ENCODE measurements around the gene GLOD5.

GLOD5 gene

DNA sequence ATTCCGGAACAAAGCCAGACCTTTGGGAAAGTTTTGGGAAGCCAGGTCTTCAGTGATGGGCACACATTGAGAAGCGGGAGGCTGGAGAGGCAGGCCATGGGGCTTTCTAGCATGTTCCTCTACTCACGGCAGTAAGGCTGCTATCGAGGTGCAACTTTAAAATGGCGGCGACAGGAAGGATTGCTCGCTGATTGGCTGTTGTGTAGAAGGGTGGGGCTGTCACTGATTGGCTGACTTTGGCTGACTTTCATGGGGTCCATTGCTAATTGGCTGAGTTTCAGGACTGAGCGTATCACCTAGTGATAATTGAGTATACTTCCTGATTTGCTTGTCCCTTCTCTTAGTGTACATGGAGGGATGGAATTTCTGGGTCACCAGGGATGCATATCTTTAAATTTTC lies 19.7 kb upstream of the GLOD5 start:
- Mint-ChIP-seq H3K4me1 (peaks cover 10% of the 10 kb centered on the region), H3K4me3 (no peak overlapping the region), H3K27ac (no peak overlapping the region), H3K27me3 (no peaks in the 10 kb centered on the region), H3K36me3 (no peaks in the 10 kb centered on the region), H3K9me3 (no peaks in the 10 kb centered on the region)

DNA sequence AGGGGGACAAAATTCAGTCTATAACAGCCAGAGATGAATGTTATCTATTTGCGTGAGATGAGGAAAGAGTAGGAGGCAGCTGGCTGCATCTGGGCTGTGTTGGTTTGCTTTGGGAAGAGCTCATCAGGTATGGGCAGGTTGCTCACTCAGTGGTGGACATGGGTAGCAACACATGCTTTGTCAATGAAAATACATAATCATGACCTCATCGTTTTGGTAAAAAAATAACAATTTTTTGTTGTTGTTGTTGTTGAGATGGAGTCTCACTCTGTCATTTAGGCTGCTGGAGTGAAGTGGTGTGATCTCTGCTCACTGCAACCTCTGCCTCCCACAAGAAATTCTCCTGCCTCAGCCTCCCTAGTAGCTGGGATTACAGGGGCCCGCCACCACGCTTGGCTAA lies 16.3 kb upstream of the GLOD5 start:
- Mint-ChIP-seq H3K4me1 (no peaks in the 10 kb centered on the region), H3K9me3 (no peaks in the 10 kb centered on the region), H3K4me3 (no peak overlapping the region), H3K36me3 (no peaks in the 10 kb centered on the region), H3K27ac (no peak overlapping the region), H3K27me3 (no peaks in the 10 kb centered on the region)

DNA sequence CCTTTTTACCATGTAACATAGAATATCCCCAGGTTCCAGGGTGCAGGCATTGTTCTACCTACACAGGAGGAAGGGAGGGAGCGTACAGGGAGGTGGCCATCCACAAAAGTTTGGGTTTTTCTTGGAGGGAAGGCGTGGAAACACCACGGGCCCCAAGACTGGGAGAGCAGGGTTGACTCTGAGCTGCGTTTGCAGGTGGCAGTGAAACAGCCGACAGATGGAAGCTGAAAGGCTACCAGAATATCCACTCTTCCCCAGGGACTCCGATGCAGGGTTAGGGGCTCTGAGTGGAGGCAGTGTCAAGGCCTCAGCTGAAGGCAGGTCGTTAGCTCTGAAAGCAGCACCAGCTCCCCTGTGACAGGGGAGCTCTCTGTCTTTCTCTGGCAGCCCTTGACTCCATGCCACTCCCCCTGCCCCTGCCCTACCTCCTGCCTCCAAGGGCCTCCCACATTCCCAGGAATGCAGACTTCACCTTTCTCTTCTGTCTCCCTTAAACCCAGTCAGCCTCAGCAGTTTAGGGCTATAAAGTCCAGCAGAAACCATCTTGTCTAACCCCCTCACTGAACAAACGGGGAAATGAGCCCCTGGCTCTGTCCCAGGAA lies 14.0 kb upstream of the GLOD5 start:
- Mint-ChIP-seq H3K4me3 (no peak overlapping the region), H3K36me3 (no peaks in the 10 kb centered on the region), H3K9me3 (no peaks in the 10 kb centered on the region), H3K27ac (no peak overlapping the region), H3K4me1 (peaks cover 6% of the 10 kb centered on the region), H3K27me3 (no peaks in the 10 kb centered on the region)

DNA sequence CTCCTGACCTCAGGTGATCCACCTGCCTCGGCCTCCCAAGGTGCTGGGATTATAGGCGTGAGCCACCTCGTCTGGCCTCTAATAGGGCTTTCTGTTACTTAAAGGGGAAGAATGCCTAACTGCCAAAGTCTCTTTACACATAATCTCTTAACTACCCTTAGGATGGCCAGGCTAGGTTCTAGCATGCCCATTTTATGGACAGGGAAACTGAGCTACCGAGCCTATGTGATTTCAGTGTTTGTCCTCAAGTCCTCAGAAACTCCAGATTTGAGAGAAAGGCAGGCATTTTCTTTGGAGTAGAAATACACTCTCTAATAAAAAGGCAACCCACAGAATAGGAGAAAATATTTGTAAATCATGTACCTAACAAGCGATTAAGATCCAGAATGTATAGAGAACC lies 12.4 kb upstream of the GLOD5 start:
- Mint-ChIP-seq H3K9me3 (no peaks in the 10 kb centered on the region), H3K4me3 (no peak overlapping the region), H3K4me1 (peaks cover 6% of the 10 kb centered on the region), H3K27me3 (no peaks in the 10 kb centered on the region), H3K27ac (no peak overlapping the region), H3K36me3 (no peaks in the 10 kb centered on the region)

DNA sequence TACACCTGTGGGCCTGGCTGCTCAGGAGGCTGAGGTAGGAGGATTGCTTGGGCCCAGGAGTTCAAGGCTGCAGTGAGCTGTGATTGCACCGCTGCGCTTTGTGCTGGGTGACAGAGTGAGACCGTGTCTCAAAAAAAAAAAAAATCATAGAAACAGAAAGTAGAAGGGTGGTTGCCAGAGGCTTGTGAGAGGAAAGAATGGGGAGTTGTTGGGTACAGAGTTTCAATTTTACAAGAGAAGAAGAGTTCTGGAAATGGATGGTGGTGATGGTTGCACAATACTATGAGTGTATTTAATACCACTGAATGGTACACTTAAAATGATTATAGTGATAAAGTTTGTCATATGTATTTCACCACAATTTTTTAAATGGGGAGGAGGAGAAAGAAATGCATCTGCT lies 10.2 kb upstream of the GLOD5 start:
- Mint-ChIP-seq H3K27me3 (no peaks in the 10 kb centered on the region), H3K4me3 (no peak overlapping the region), H3K36me3 (no peaks in the 10 kb centered on the region), H3K4me1 (peaks cover 6% of the 10 kb centered on the region), H3K27ac (no peak overlapping the region), H3K9me3 (no peaks in the 10 kb centered on the region)

DNA sequence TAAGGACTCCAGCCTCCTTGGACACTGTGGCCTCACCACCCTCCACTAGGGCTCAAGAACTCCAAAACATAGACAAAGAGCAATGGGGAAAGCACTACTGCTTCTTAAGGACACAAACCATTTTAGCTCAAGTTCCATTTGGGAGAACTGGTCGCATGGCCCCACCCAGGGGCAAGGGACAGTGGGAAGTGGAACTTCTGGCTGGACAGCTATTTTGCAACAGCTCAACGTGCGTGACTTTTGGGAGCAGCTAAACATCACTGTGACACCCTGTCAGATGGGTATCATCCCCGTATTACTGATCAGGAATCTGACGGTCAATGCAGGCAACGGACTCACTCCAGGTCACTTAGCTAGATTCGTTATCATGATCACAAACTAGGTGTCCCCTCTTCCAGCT lies 9.0 kb upstream of the GLOD5 start:
- Mint-ChIP-seq H3K27ac (no peak overlapping the region), H3K4me3 (no peak overlapping the region), H3K27me3 (no peaks in the 10 kb centered on the region), H3K9me3 (no peaks in the 10 kb centered on the region), H3K4me1 (peaks cover 6% of the 10 kb centered on the region), H3K36me3 (no peaks in the 10 kb centered on the region)

DNA sequence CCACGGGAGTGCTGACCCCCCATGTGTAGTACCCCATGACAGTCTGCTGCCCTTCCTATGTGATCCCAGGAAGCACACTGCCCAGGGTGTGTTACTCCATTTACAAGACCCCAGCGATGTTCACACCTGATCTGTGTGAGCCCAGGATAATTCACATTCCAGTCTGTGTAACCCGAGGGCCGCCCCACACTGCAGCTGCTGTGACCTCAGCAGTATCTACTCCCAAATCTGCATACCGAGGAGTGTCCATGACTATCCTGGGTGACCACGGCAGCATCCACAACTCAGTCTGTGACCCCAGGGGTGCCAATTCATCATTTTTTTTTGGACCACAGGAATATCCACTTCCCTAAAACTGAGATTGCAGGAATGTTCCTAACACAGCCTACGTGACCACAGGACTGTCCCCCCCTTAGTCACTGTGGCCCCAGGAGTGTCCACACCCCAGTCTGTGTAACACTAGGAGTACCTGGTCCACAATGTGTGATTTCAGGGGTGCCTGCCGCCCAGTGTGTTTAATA lies 7.8 kb upstream of the GLOD5 start:
- Mint-ChIP-seq H3K4me3 (no peak overlapping the region), H3K27me3 (no peaks in the 10 kb centered on the region), H3K36me3 (no peaks in the 10 kb centered on the region), H3K4me1 (peaks cover 6% of the 10 kb centered on the region), H3K9me3 (no peaks in the 10 kb centered on the region), H3K27ac (no peak overlapping the region)

DNA sequence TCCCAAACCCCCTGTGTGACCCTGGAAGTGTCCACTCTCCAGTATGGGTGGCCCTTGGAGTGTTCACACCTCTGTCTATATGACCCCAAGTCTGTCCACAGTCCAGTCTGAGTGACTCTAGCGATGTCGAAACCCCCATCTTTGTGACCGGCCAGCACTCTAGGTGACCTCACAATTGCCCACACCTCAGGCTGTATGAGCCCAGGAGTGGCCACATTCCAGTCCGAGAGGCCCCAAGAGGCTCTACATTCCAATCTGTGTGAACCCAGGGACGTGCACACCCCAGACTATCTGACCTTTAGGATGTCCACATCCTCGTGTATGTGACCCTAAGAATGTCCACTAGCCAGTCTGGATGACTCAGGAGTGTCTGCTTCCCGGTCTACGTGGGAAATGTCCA lies 7.3 kb upstream of the GLOD5 start:
- H3K27me3 Mint-ChIP-seq: no peaks in the 10 kb centered on the region
- H3K36me3 Mint-ChIP-seq: no peaks in the 10 kb centered on the region
- no peak overlapping the region for H3K4me3 Mint-ChIP-seq
- peaks cover 6% of the 10 kb centered on the region for H3K4me1 Mint-ChIP-seq
- no peaks in the 10 kb centered on the region for H3K9me3 Mint-ChIP-seq
- H3K27ac Mint-ChIP-seq: no peak overlapping the region

DNA sequence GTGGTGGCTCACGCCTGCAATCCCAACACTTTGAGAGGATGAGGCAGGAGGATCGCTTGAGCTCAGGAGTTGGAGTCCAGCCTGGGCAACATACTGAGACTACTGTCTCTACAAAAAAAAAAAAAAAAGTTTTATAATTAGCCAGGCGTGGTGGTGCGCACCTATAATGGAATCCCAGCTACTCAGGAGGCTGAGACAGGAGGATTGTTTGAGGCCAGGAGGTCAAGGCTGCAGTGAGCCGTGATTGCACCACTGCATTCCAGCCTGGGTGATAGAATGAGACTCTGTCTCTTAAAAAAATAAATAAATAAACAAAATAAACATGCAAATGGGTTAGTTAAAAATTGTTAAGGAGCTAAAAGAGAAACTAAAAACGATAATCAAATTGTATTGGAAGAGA lies 7.7 kb downstream of the GLOD5 start:
- H3K36me3 Mint-ChIP-seq: no peaks in the 10 kb centered on the region
- no peak overlapping the region for H3K27ac Mint-ChIP-seq
- H3K4me1 Mint-ChIP-seq: no peaks in the 10 kb centered on the region
- H3K27me3 Mint-ChIP-seq: no peaks in the 10 kb centered on the region
- no peak overlapping the region for H3K4me3 Mint-ChIP-seq
- no peaks in the 10 kb centered on the region for H3K9me3 Mint-ChIP-seq

DNA sequence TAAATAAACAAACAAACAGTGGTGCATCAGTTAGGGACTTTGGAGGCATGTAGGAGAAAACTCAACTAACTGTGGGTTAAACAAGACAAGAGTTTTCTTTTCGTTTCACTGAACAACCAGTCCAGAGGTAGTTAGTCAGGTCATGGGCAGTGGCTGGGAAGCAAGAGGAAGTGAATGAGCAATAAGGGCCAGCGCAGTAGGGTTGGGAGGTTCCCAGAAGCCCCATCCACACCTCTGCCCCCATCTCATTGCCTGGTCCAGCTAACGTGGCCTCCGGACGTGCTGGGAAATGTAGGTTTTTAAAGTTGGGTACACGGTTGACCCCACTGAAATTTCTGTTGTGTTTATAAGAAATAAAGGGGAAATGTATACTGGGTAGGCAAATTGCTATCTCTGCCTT lies 8.7 kb downstream of the GLOD5 start:
- Mint-ChIP-seq H3K36me3 (no peaks in the 10 kb centered on the region), H3K27ac (no peak overlapping the region), H3K4me3 (no peak overlapping the region), H3K27me3 (no peaks in the 10 kb centered on the region), H3K9me3 (no peaks in the 10 kb centered on the region), H3K4me1 (no peaks in the 10 kb centered on the region)

DNA sequence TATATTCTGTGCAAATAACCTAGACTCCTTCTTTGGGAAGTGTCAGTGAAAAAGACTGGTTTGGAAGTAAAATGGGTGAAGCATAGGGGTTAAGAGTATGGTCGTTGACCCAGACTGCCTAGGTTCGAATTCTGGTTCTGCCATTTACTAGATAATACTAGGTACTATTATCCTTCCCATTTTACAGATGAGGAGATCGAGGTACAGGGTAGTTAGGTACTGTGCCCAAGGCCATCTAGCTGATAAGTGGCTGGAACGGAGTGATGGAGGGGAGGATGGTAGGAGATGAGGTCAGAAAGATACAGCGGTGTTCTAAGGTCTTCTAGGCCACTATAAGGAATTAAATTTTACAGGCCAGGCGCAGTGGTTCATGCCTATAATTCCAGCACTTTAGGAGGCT lies 11.1 kb downstream of the GLOD5 start:
- no peaks in the 10 kb centered on the region for H3K9me3 Mint-ChIP-seq
- no peak overlapping the region for H3K4me3 Mint-ChIP-seq
- no peaks in the 10 kb centered on the region for H3K36me3 Mint-ChIP-seq
- no peaks in the 10 kb centered on the region for H3K4me1 Mint-ChIP-seq
- H3K27ac Mint-ChIP-seq: no peak overlapping the region
- no peaks in the 10 kb centered on the region for H3K27me3 Mint-ChIP-seq

DNA sequence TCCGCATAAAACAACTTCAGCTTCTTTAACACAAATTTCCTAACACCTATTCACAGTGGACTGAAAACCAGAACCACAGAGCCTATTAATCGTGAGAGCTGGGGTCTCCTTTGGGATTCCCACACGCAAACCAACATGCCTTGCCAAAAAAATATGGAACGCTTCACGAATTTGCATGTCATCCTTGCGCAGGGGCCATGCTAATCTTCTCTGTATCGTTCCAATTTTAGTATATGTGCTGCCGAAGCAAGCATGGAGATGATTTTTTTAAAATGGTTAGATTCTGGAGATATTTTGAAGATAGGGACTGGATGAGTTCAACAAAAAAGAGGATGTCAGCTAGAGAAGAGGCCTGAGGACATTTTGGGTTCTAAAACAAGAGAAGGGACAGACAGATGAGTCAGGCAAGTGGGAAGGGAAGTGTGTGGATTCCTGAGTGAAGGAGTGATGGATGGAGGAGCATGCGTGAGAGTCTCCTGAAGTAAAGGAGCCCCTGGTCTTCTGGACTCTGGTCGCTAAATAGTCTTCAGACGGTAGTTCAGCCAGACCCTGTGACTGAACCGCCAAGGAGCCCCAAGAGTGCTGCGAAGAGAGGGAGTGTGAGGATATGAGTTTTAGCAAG lies 15.4 kb downstream of the GLOD5 start:
- H3K4me1 Mint-ChIP-seq: no peaks in the 10 kb centered on the region
- no peaks in the 10 kb centered on the region for H3K9me3 Mint-ChIP-seq
- H3K27me3 Mint-ChIP-seq: no peaks in the 10 kb centered on the region
- no peaks in the 10 kb centered on the region for H3K36me3 Mint-ChIP-seq
- H3K27ac Mint-ChIP-seq: no peak overlapping the region
- no peak overlapping the region for H3K4me3 Mint-ChIP-seq

DNA sequence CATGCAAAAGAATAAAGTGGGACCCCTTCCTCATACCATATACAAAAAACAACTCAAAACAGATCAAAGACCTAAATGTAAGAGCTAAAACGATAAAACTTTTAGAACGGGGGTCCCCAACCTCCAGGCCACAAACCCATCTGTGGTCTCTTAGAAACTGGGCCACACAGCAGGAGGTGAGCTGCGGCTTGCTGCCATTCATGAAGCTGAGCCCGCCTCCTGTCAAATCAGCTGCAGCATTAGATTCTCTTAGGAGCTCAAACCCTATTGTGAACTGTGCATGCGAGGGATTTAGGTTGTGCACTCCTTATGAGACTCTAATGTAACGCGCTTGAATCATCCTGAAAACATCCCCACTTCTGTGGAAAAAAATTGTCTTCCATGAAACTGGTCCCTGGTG lies 17.9 kb downstream of the GLOD5 start:
- H3K4me1 Mint-ChIP-seq: no peaks in the 10 kb centered on the region
- H3K27ac Mint-ChIP-seq: no peak overlapping the region
- H3K9me3 Mint-ChIP-seq: no peaks in the 10 kb centered on the region
- H3K4me3 Mint-ChIP-seq: no peak overlapping the region
- no peaks in the 10 kb centered on the region for H3K36me3 Mint-ChIP-seq
- H3K27me3 Mint-ChIP-seq: no peaks in the 10 kb centered on the region

DNA sequence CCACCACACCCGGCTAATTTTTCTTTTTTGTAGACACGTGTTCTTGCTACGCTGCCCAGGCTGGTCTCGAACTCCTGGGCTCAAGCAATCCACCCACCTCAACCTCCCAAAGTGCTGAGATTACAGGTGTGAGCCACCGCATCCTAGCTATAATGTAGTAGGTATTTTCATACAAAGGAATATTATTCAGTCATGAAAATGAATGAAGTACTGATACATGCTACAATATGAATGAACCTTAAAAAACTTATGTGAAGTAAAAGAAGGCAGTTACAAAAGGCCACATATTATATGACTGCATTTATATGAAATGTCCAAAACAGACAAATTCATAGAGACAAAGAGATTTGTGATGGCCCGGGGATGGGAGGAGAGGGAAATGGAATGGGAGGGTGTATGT lies 20.2 kb downstream of the GLOD5 start:
- Mint-ChIP-seq H3K36me3 (no peaks in the 10 kb centered on the region), H3K27ac (no peak overlapping the region), H3K27me3 (no peaks in the 10 kb centered on the region), H3K4me1 (no peaks in the 10 kb centered on the region), H3K9me3 (no peaks in the 10 kb centered on the region), H3K4me3 (no peak overlapping the region)

DNA sequence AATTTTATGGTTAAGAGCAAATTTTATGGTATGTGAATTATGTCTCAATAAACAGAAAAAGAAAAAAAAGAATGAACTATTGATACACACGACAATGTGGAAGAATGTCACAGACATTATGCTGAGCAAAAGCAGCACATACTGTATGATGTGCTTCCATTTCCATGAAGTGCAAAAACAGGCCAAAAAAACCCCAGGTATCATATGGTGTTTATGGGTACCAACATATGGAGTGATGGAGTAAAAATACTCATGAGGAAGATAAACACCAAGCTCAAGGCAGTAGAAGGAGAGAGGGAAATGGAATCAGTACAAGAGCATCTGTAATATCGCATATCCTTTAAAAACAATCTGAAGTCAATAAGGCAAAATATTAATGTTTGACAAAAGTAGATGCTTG lies 20.7 kb downstream of the GLOD5 start:
- H3K27me3 Mint-ChIP-seq: no peaks in the 10 kb centered on the region
- H3K4me1 Mint-ChIP-seq: no peaks in the 10 kb centered on the region
- H3K27ac Mint-ChIP-seq: no peak overlapping the region
- no peaks in the 10 kb centered on the region for H3K36me3 Mint-ChIP-seq
- no peak overlapping the region for H3K4me3 Mint-ChIP-seq
- H3K9me3 Mint-ChIP-seq: no peaks in the 10 kb centered on the region

DNA sequence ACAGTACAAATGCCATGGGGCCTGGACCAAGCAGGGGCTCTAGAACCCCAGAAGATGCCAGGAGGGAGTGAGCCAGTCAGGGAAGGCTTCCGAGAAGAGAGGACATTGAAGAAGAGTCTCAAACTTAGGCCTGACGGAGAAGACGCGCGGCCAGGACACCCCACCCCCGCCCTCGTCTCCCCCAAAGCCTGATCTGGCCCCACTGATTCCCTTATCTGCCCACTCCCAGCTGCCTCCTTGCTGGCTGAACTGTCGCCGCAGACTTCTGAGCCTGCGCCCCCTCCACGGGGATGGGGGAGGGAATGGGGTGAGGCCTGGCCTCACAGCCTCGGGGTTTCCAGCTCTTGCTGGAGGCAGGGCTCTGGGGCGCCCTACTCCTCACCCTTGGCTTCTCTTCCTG lies 21.2 kb downstream of the GLOD5 start:
- Mint-ChIP-seq H3K4me3 (no peak overlapping the region), H3K36me3 (no peaks in the 10 kb centered on the region), H3K27me3 (no peaks in the 10 kb centered on the region), H3K27ac (no peak overlapping the region), H3K9me3 (no peaks in the 10 kb centered on the region), H3K4me1 (no peaks in the 10 kb centered on the region)

DNA sequence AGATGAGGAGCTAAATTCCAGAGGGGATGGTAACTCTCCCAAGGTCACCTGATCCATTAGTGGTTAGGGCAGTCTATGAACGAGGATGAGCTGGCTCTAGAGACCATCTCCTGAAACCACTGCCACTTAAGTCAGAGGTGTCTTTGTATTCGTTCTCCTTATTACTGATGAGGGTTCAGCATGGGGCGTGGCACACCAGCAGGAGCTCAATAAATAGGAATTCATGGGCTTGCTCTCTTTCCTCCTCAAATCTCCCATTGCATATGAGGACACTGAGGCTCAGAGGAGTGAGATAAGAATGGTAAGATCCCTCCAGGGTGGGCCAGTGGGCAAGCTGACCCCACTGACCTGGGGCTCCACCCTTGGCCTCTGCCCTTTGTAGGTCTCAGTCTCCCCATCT lies 23.2 kb downstream of the GLOD5 start:
- H3K9me3 Mint-ChIP-seq: no peaks in the 10 kb centered on the region
- H3K4me3 Mint-ChIP-seq: no peak overlapping the region
- H3K36me3 Mint-ChIP-seq: no peaks in the 10 kb centered on the region
- H3K4me1 Mint-ChIP-seq: peaks cover 3% of the 10 kb centered on the region
- H3K27me3 Mint-ChIP-seq: no peaks in the 10 kb centered on the region
- H3K27ac Mint-ChIP-seq: no peak overlapping the region

Measured in activated naive CD4-positive, alpha-beta T cell treated with anti-CD3 and anti-CD28 coated beads, Interleukin-2, amount 50 U/mL, for 24 hours (primary cell).